RWPE2 (cell line): ENCODE results near the gene RGS9BP.

Experiments
- ATAC-seq: fragments of 200-7000 bp; cut with Tn5 transposase; 3 replicates; pipeline ENCODE4 v1.9.1; 2021; ENCODE audit warnings: low read depth
- DNase-seq: peaks from one replicate; pipeline ENCODE4 v3.0.0-alpha.2; 2020; ENCODE audit warnings: low spot score
- H3K27ac ChIP-seq: fragments of 450-650 bp; 2 replicates; pipeline ENCODE4 v1.5.1; 2017; ENCODE audit warnings: mild to moderate bottlenecking; ENCODE audit not compliant: poor library complexity, severe bottlenecking
- H3K27me3 ChIP-seq: fragments of 250-450 bp; sonication (Bioruptor Pico); 2 replicates; pipeline ENCODE4 v1.5.1; 2021; ENCODE audit warnings: mild to moderate bottlenecking, moderate library complexity; ENCODE audit not compliant: insufficient read depth, poor library complexity, severe bottlenecking
- H3K36me3 ChIP-seq: fragments of 250-450 bp; sonication (Bioruptor Pico); 2 replicates; pipeline ENCODE4 v1.5.1; 2020; ENCODE audit warnings: low read depth, mild to moderate bottlenecking, moderate library complexity
- H3K4me1 ChIP-seq: fragments of 250-450 bp; sonication (Bioruptor Pico); 2 replicates; pipeline ENCODE4 v1.5.1; 2021; ENCODE audit warnings: mild to moderate bottlenecking, moderate library complexity; ENCODE audit not compliant: insufficient read depth, poor library complexity, severe bottlenecking
- H3K4me3 ChIP-seq: fragments of 250-450 bp; sonication (Bioruptor Pico); 2 replicates; pipeline ENCODE4 v1.5.1; 2021; ENCODE audit warnings: mild to moderate bottlenecking, moderate library complexity; ENCODE audit not compliant: severe bottlenecking
- H3K9me3 ChIP-seq: fragments of 250-450 bp; sonication (Bioruptor Pico); 2 replicates; pipeline ENCODE4 v1.5.1; 2021; ENCODE audit warnings: mild to moderate bottlenecking, moderate library complexity; ENCODE audit not compliant: severe bottlenecking
- CTCF ChIP-seq: fragments of 450-650 bp; IDR thresholded peaks from one replicate; pipeline ENCODE4 v1.5.1; 2017; ENCODE audit warnings: mild to moderate bottlenecking, moderate library complexity; ENCODE audit not compliant: poor library complexity, severe bottlenecking

Gene RGS9BP

GRCh38 chr19:32661318-32661717 lies 14.3 kb upstream of the RGS9BP start:
- ATAC-seq (no peak), DNase-seq (no peak)
- Histone ChIP-seq H3K9me3 (no peaks in the 10 kb centered on the region), H3K4me1 (no peaks in the 10 kb centered on the region), H3K36me3 (peaks cover 11% of the 10 kb centered on the region), H3K4me3 (no peak overlapping the region), H3K27me3 (no peaks in the 10 kb centered on the region), H3K27ac (no peak overlapping the region)
- TF ChIP-seq CTCF: no peak

- no peak for DNase-seq
- Histone ChIP-seq H3K4me3 (no peak overlapping the region), H3K27ac (no peak overlapping the region), H3K9me3 (no peaks in the 10 kb centered on the region), H3K27me3 (no peaks in the 10 kb centered on the region), H3K4me1 (no peaks in the 10 kb centered on the region), H3K36me3 (peaks cover 16% of the 10 kb centered on the region)
- ATAC-seq: no peak
- TF ChIP-seq CTCF: no peak
Measured at GRCh38 chr19:32662186-32662585, 13.5 kb upstream of the RGS9BP start.

- Histone ChIP-seq H3K4me1 (no peaks in the 10 kb centered on the region), H3K4me3 (no peak overlapping the region), H3K9me3 (no peaks in the 10 kb centered on the region), H3K36me3 (peaks cover 13% of the 10 kb centered on the region), H3K27me3 (no peaks in the 10 kb centered on the region), H3K27ac (no peak overlapping the region)
- no peak for TF ChIP-seq CTCF
- DNase-seq: no peak
- ATAC-seq: no peak
Measured at GRCh38 chr19:32666084-32666483, 9.6 kb upstream of the RGS9BP start.

GRCh38 chr19:32669310-32669709 lies 6.3 kb upstream of the RGS9BP start:
- no peak for TF ChIP-seq CTCF
- DNase-seq (no peak), ATAC-seq (no peak)
- H3K4me3 ChIP-seq: no peak overlapping the region
- H3K27ac ChIP-seq: no peak overlapping the region
- H3K4me1 ChIP-seq: no peaks in the 10 kb centered on the region
- no peaks in the 10 kb centered on the region for H3K27me3 ChIP-seq
- H3K36me3 ChIP-seq: peaks cover 16% of the 10 kb centered on the region
- no peaks in the 10 kb centered on the region for H3K9me3 ChIP-seq

GRCh38 chr19:32671883-32672593 lies 3.6 kb upstream of the RGS9BP start:
- H3K36me3 ChIP-seq: peaks cover 7% of the 10 kb centered on the region
- peaks cover 14% of the 10 kb centered on the region for H3K27me3 ChIP-seq
- no peaks in the 10 kb centered on the region for H3K9me3 ChIP-seq
- DNase-seq (no peak), ATAC-seq (no peak)
- no peak overlapping the region for H3K27ac ChIP-seq
- H3K4me1 ChIP-seq: no peaks in the 10 kb centered on the region
- TF ChIP-seq CTCF: no peak
- no peak overlapping the region for H3K4me3 ChIP-seq
